HG02852 (cell line): Measurements from ENCODE around the gene ORMDL1.
"Not testable (repeated sequence)": the region's sequence is repeated elsewhere in the genome, so short reads cannot be mapped to it uniquely, and the experiment has no call there.

Source experiments
- ATAC-seq: cut with Tn5 transposase; IDR thresholded peaks from one replicate; pipeline ENCODE4 v1.9.1; 2021; ENCODE audit warnings: mild to moderate bottlenecking, moderate library complexity; ENCODE audit not compliant: unreplicated experiment

The ORMDL1 gene

GRCh38 chr2:189772212-189772611 is 11.9 kb downstream of the ORMDL1 start:
- no peak for ATAC-seq

GRCh38 chr2:189770590-189771322 is 13.4 kb downstream of the ORMDL1 start:
- ATAC-seq, result no peak

- ATAC-seq, result no peak
These were observed 20.1 kb downstream of the ORMDL1 start for GRCh38 chr2:189763908-189764661.

GRCh38 chr2:189762551-189763298 is 21.4 kb downstream of the ORMDL1 start, which contains the start of gene OSGEPL1:
OSGEPL1 (minus strand) TSS chr2:189762792; CDS start chr2:189761640, 1,152 bp downstream.
- ATAC-seq, result peak; percentile 96

- ATAC-seq, result no peak
These were observed 21.9 kb downstream of the ORMDL1 start for GRCh38 chr2:189762229-189762550.

- not testable (repeated sequence) for ATAC-seq
These were observed 24.0 kb downstream of the ORMDL1 start for GRCh38 chr2:189760154-189760553.

- no peak for ATAC-seq
These were observed 27.7 kb downstream of the ORMDL1 start for GRCh38 chr2:189756311-189756952.

GRCh38 chr2:189751080-189751658 is 33.0 kb downstream of the ORMDL1 start:
- peak; percentile 61 for ATAC-seq

- ATAC-seq, result no peak
These were observed 54.7 kb downstream of the ORMDL1 start for GRCh38 chr2:189729430-189729829.

- no peak for ATAC-seq
These were observed 57.3 kb downstream of the ORMDL1 start for GRCh38 chr2:189726849-189727248.

- no peak for ATAC-seq
These were observed 57.9 kb downstream of the ORMDL1 start for GRCh38 chr2:189726271-189726670.

- ATAC-seq, result no peak
These were observed 60.9 kb downstream of the ORMDL1 start for GRCh38 chr2:189723192-189723591.
